B cell (primary cell): ENCODE results near the gene FYCO1.

Experiments used
- CTCF ChIP-seq: fragments of 200-600 bp; IDR thresholded peaks from one replicate; pipeline ENCODE4 v1.8.0; 2022; ENCODE audit warnings: antibody characterized with exemption, mild to moderate bottlenecking
- EZH2 ChIP-seq: IDR thresholded peaks from 2 replicates; pipeline ENCODE4 v1.6.1; 2012; ENCODE audit warnings: borderline replicate concordance, low read depth, mild to moderate bottlenecking, moderate library complexity, low read length; ENCODE audit not compliant: insufficient read depth, poor library complexity, severe bottlenecking

- TF ChIP-seq CTCF (no peak), EZH2 (no peak)
These were observed 114.9 kb downstream of the FYCO1 start for GRCh38 chr3:45880725-45881077.
